ENCODE results near the gene KNOP1. TPM values are rescaled to one million over a fixed set of nuclear protein-coding genes. Genes with fewer than 3 reads are reported as not detected.

KNOP1 gene
- total and polyA plus RNA-seq, 2 of the 4 experiments (the other 2 are of a cell fraction): 7.0 to 8.4 TPM

- BruUV-seq (replicated peaks): no TSS peak
- Histone ChIP-seq H3K4me3 (ENCODE audit: insufficient read depth, low read depth, low read length) (no peak overlapping the region), H3K14ac (replicated peaks; ENCODE audit: low read depth, low read length) (no peak overlapping the region), H3K23ac (ENCODE audit: low read depth, low read length) (no peak overlapping the region), H4K5ac (ENCODE audit: low read depth, low read length) (no peak overlapping the region), H3K27ac (ENCODE audit: insufficient read depth, low read length) (no peak overlapping the region), H2AK5ac (ENCODE audit: low read depth, low read length) (no peak overlapping the region), H2BK15ac (ENCODE audit: low read depth, low read length) (no peak overlapping the region), H4K8ac (ENCODE audit: low read depth in 2 of 2, low read length in 2 of 2) (peak overlapping the region in 1 of 2 experiments; percentile 40; a peak in 1 of 4 replicates), H2AK9ac (replicated peaks; ENCODE audit: low read depth, low read length, poor library complexity) (no peak overlapping the region), H2BK20ac (ENCODE audit: low read depth, low read length) (peak overlapping the region; percentile 31; the same call in 1 of the 2 replicates), H3K4ac (ENCODE audit: low read depth, low read length) (no peak overlapping the region), H3K18ac (ENCODE audit: low read depth, low read length) (no peak overlapping the region), H3K9me1 (ENCODE audit: insufficient read depth, low read length) (peaks cover 6% of the 10 kb centered on the region; the same call in 1 of the 2 replicates), H3K4me2 (ENCODE audit: low read depth, low read length) (no peak overlapping the region), H3K56ac (ENCODE audit: extremely low read depth, insufficient read depth, low read length) (no peak overlapping the region), H3K36me3 (ENCODE audit: control insufficient read depth, insufficient read depth, low read length) (no peaks in the 10 kb centered on the region), H2BK5ac (ENCODE audit: low read depth, low read length, poor library complexity, severe bottlenecking) (peak overlapping the region; percentile 35), H3K9me3 (ENCODE audit: control insufficient read depth, insufficient read depth, low read length) (no peaks in the 10 kb centered on the region), H4K20me1 (ENCODE audit: insufficient read depth, low read length) (no peaks in the 10 kb centered on the region), H4K91ac (ENCODE audit: insufficient read depth, low read depth, low read length) (no peak overlapping the region; the same call in 1 of the 2 replicates), H3K4me1 (ENCODE audit: control insufficient read depth, insufficient read depth, low read length) (peaks cover 7% of the 10 kb centered on the region), H2BK120ac (ENCODE audit: low read depth, low read length) (0 out of 2 replicates have a peak overlapping the region, but pooled peaks have one; percentile 20), H3K79me1 (ENCODE audit: low read depth in 1 of 2, low read length in 2 of 2) (no peaks in the 10 kb centered on the region), H2AFZ (replicated peaks; ENCODE audit: low read length, poor library complexity) (no peak overlapping the region), H3K27me3 (ENCODE audit: control insufficient read depth, insufficient read depth, low read length) (no peaks in the 10 kb centered on the region), H3K9ac (ENCODE audit: low read depth, low read length) (no peak overlapping the region)
- POLR2A ChIA-PET (ENCODE audit: unreplicated experiment): no interaction called here
- intact Hi-C loops (cut with micrococcal nuclease) (loop anchor here (5.0 kb wide), 2 partner anchors 53 to 63 kb away; no protein-coding TSS in a partner anchor), dilution Hi-C loops (cut with HindIII; ENCODE audit: low sequenced_read_pairs, unreplicated experiment) (no loop called here), in situ Hi-C loops (cut with MboI; ENCODE audit: low sequenced_read_pairs) (no loop called here)
- CTCF ChIA-PET: interaction anchor here (1.0 kb wide), 1 partner anchor 20 kb away, joined by 3 read pairs; no protein-coding TSS in a partner anchor
- ATAC-seq (ENCODE audit: low read depth) (no peak), DNase-seq (no peak)
- no CpG with 5 or more reads among the region's 1 CpG for WGBS, 2 experiments (ENCODE audit: extremely low coverage in 2 of 2, insufficient read length in 1 of 2)
- no peak for TF ChIP-seq MAFK (IDR thresholded peaks at IDR 0.05; ENCODE audit: low read depth, low read length)
- TF ChIP-seq MXI1 (IDR thresholded peaks at IDR 0.05; ENCODE audit: borderline replicate concordance, low read depth, low read length): no peak
- TF ChIP-seq CEBPB (IDR thresholded peaks at IDR 0.05; ENCODE audit: low read depth, low read length): no peak
- no peak for TF ChIP-seq CHD1 (IDR thresholded peaks at IDR 0.05; ENCODE audit: low read depth, low read length)
- no peak for TF ChIP-seq NFE2L2 (IDR thresholded peaks at IDR 0.05; ENCODE audit: low read depth, low read length)
- TF ChIP-seq RAD21 (IDR thresholded peaks at IDR 0.05; ENCODE audit: low read length): no peak
- no peak for TF ChIP-seq CTCF (conservative IDR thresholded peaks at IDR 0.05; ENCODE audit: low read depth, low read length)
These were observed 36.6 kb upstream of the KNOP1 start for GRCh38 chr16:19754644-19755036.
